Stimulated activated CD8-positive, alpha-beta memory T cell treated with anti-CD3 and anti-CD28 coated beads, Interleukin-15, amount 100 ng/mL, for 24 hours (primary cell): ENCODE data around the gene ZNF738.
"Not testable (repeated sequence)": the region's sequence is repeated elsewhere in the genome, so short reads cannot be mapped to it uniquely, and the experiment has no call there.

Experiments
- DNase-seq: peaks from one replicate; pipeline ENCODE4 v3.0.0-alpha.2; 2020; ENCODE audit warnings: low read depth

ZNF738 gene

DNA sequence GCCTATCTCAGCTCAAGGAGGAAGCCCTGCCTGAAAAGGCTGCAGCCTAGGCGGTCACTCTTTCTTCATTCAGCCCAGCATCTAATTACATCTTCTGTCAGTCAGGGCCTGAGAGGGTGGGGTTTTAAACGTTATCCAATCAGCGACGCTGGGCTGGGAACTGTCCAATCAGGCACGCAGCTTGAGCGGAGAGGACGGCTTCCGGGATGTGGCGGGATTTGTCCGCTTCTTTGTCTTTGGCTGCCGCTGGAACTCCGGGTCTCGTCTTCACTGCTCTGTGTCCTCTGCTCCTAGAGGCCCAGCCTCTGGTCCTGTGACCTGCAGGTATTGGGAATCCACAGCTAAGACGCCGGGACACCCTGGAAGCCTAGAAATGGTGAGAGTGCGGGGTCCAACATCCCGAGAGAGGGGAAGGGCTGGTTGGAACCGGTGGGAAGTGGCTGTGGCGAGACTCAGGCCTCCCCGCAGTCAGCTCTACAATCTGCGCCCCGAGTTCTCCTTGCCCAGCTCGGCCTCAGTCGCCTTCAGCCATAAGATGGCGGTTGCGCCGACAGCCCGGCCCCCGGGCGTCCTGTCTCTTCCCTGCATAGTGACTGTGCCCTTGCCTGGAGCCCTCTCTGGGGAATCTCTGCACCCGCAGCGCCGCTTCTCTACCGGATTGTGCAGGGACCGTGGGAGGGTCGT is at the start of gene ZNF738:
TSS of gene ZNF738 (plus strand) at position 233 of the 684 bp plus-strand sequence. CDS start at position 374, 141 bp downstream.
- DNase-seq = peak; percentile 52

GRCh38 chr19:21312807-21313206 is 46.0 kb upstream of the ZNF738 start:
- not testable (repeated sequence) for DNase-seq

DNA sequence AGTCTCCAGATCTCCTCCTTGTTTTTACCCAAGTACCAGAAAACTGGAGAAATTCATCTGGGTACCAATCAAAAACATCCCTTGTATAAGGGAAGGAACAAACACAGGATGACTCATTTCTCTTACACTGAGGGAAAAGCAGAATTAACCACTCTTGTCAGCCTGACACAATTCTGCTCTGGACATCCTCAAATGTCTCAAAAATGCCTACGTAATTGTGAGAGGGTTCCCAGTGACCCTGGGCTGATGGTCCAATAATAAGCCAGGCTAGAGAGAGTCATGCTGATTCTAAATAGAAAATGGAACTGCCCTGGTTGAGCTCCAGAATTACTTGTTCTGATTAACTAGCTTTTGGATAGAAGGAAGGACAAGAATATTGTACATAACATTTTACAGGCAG is 44.1 kb upstream of the ZNF738 start:
- DNase-seq = no peak

DNA sequence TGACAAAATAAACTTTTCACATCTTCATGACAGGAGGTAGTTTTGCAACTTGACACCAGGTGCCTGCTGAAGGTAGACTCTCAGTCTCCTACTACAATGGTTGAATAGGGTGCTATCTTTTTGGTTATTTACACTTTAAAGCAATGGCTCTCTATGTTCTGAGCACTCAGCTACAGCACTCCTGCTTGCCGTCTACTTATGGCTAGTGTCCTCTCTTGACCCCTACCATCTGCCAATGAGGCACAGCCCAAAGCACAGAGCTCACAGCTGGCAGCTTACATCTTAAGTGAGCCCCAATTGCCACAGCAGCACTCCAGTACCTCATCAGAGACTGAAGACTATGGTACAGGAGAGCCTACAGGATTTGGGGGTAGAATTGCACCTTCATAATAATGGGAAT is 41.0 kb upstream of the ZNF738 start:
- no peak for DNase-seq

DNA sequence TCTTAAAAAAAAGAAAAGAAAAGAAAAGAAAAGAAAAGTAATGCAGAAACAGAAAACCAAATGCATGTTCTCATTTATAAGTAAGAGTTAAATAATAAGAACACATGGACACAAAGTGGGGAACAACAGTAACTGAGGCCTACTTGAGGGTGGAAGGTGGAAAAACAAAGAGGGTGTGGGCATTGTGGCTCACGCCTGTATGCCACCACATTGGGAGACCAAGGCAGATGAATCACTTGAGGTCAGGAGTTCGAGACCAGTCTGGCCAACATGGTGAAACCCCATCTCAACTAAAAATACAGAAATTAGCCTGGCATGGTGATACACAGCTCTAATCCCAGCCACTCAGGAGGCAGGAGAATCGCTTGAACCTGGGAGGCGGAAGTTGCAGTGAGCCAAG is 37.7 kb upstream of the ZNF738 start:
- no peak for DNase-seq

- no peak for DNase-seq
Observed at GRCh38 chr19:21321996-21322395, 36.8 kb upstream of the ZNF738 start.

DNA sequence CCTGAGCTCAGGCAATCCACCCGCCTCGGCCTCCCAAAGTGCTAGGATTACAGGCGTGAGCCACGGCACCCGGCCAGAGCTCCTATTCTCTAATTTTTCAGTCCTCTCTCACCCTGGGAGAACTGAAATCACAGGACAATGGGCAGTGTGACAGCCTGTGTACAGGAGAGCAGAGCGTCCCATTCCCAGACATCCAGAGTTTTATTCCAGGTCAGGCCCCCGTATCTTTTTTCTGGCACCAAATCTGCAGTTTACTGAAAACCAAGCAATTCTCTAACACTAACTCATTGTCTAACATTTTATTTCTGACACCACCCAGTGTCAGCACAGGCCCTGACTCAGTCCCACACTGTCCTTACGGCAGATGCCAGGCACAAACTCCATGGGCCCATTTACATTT is 36.3 kb upstream of the ZNF738 start:
- no peak for DNase-seq

DNA sequence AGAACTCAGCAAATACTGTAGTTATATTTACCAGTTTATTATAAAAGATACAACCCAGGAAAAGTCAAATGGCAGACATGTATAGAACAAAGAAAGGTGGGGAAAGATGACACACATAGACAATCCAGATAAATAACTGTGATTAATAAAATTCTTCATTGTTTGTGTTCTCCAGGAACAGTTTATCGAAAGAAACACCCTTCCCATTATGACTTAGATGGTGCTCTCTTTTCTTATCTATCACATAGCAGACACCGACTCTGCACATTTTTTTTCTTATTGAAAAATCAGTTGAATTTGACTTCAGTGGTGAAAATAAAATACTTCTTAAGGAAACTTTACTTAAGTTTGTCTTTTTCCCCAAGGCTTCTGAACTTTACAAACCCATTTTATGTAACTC is 35.8 kb upstream of the ZNF738 start:
- DNase-seq = no peak

DNA sequence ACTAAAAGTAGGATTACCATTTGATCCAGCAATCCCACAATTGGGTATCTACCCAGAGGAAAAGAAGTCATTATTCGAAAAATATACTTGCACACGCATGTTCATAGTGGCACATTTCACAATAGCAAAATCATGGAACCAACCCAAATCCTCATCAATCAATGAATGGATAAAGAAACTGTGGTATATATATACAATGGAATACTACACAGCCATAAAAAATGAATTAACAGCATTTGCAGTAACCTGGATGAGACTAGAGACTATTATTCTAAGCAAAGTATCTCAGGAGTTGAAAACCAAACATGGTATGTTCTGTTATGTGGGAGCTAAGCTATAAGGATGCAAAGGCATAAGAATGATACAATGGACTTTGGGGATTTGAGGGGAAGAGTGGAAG is 32.6 kb upstream of the ZNF738 start:
- DNase-seq = no peak

GRCh38 chr19:21328406-21328805 is 30.4 kb upstream of the ZNF738 start:
- DNase-seq = no peak

DNA sequence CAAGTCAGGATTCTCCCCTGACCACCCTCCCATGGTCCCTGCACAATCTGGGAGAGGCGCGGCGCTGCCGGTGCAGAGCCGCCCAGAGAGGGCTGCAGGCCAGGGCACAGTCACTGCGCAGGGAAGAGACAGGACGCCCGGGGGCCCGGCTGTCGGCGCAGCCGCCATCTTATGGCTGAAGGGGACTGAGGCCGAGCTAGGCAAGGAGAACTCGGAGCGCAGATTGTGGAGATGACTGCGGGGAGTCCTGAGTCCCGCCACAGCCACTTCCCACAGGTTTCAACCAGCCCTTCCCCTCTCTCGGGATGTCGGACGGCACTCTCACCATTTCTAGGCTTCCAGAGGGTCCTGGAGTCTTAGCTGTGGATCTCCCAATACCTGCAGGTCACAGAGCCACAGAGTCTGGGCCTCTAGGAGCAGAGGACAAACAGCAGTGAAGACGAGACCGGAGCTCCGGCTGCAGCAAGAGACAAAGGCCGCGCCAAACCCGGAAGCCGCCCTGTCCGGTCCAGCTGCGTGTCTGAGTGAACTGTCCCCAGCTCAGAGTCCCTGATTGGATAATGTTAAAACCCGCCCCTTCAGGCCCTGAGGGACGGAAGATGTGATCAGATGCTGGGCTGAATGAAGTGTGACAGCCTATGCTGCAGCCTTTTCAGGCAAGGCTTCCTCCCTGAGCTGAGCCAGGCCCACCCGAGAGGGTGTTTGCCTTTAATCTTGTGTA is 29.8 kb upstream of the ZNF738 start, which contains the start of gene ZNF708:
TSS of gene ZNF708 (minus strand) at position 526 of the 721 bp plus-strand sequence. CDS start at position 328, 198 bp downstream.
- DNase-seq = peak; percentile 37

GRCh38 chr19:21335721-21336120 is 23.1 kb upstream of the ZNF738 start:
- DNase-seq = no peak

DNA sequence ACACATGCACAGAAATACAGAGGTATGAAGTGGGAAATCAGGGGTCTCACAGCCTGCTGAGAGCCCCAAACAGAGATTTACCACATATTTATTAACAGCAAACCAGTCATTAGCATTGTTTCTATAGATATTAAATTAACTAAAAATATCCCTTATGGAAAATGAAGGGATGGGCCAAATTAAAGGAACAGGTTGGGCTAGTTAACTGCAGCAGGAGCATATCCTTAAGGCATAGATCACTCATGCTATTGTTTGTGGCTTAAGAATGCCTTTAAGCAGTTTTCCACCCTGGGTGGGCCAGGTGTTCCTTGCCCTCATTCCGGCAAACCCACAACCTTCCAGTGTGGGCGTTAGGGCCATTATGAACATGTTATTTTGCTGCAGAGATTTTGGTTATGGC is 14.0 kb upstream of the ZNF738 start:
- not testable (repeated sequence) for DNase-seq

DNA sequence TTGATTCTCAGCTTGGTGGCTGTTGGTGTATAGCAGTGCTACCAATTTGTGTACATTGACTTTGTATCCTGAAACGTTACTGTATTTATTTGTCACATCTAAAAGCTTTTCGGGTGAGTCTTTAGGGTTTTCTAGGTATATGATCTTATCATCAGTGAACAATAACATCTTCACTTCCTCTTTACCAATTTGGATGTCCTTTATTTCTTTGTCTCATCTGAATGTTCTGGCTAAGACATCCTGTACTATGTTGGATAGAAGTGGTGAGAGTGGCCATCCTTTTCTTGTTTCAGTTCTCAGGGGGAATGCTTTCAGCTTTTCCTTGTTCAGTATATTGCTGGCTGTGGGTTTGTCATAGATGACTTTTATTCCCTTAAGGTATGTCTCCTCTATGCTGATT is 6.0 kb upstream of the ZNF738 start:
- DNase-seq = no peak

DNA sequence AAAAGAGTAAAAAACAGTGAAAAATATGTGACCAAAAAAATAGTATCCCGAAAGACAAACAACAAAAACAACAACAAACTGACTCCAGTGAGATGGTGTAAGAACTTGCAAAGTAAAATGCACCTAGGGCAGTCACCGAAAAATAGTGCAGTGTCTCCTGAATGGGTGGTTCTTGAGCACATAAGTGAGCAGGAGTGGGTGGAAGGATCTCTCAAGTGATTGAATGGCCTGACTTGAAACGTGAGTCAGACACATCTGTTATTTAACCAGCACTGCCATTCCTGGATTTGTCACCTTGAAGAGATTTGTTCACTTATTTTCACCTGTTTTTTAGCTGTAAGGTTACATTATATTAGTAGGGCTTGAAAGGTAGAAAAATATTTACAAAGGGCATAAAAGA is 3.5 kb downstream of the ZNF738 start:
- DNase-seq = no peak

DNA sequence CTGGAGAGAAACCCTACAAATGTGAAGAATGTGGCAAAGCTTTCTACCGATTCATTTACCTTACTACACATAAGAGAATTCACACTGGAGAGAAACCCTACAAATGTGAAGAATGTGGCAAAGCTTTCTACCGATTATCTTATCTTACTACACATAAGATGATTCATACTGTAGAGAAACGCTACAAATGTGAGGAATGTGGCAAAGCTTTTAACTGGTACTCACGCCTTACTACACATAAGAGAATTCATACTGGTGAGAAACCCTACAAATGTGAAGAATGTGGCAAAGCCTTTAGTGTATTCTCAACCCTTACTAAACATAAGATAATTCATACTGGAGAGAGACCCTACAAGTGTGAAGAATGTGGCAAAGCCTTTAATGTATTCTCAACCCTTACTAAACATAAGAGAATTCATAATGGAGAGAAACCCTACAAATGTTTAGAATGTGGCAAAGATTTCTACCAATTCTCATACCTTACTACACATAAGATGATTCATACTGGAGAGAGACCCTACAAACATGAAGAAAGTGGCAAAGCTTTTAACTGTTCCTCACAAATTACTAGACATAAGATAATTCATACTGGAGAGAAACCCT is 25.3 kb downstream of the ZNF738 start:
- no peak for DNase-seq

DNA sequence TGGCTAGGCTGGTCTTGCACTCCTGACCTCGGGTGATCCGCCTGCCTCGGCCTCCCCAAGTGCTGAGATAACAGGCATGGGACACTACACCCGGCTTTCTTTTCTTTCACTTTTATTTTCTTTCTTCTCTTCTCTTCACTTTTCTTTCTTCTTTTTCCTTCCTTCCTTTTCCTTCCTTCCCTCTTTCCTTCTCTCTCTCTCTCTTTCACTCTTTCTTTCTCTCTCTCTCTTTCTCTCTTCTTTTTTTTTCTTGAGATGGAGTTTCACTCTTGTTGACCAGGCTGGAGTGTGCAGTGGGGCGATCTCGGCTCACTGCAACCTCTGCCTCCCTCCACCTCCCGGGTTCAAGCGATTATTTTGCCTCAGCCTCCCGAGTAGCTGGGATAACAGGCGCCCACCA is 37.3 kb downstream of the ZNF738 start:
- no peak for DNase-seq

DNA sequence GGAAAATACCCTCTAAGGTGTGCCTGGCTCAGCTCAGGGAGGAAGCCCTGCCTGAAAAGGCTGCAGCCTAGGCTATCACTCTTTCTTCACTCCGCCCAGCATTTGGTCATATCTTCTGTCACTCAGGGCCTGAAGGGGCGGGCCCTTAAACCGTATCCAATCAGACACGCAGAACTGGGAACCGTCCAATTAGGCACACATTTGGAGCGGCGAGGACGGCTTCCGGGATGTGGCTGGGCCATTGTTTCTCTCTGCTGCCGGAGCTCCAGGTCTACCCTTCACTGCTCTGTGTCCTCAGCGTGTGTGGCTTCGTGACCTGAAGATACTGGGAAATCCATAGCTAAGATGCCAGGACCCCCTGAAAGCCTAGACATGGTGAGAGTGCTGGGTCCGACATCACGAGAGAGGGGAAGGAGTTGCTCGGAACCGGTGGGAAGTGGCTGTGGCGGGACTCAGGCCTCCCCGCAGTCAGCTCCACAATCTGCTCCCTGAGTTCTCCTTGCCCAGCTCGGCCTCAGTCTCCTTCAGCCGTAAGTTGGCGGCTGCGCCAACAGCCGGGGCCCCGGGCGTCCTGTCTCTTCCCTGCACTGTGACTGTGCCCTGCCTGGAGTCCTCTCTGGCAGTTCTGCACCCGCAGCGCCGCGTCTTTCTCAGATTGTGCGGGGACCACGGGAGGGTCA is 38.2 kb downstream of the ZNF738 start, which contains the start of gene ZNF493:
TSS of gene ZNF493 (plus strand) at position 241 of the 680 bp plus-strand sequence. CDS start at position 346, 105 bp downstream.
- peak; percentile 48 for DNase-seq

DNA sequence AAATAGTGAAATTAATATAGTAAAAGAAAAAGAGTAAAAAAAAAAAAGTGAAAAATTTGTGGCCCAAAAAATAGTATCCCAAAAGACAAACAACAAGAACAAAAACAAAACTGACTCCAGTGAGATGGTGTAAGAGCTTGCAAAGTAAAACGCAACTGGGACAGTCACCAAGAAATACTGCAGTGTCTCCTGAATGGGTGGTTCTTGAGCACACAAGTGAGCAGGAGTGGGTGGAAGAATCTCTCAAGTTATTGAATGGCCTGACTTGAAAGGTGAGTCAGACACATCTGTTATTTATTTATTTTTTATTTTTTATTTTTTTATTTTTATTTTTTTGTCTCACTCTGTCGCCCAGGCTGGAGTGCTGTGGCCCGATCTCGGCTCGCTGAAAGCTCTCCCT is 40.1 kb downstream of the ZNF738 start:
- DNase-seq = no peak

DNA sequence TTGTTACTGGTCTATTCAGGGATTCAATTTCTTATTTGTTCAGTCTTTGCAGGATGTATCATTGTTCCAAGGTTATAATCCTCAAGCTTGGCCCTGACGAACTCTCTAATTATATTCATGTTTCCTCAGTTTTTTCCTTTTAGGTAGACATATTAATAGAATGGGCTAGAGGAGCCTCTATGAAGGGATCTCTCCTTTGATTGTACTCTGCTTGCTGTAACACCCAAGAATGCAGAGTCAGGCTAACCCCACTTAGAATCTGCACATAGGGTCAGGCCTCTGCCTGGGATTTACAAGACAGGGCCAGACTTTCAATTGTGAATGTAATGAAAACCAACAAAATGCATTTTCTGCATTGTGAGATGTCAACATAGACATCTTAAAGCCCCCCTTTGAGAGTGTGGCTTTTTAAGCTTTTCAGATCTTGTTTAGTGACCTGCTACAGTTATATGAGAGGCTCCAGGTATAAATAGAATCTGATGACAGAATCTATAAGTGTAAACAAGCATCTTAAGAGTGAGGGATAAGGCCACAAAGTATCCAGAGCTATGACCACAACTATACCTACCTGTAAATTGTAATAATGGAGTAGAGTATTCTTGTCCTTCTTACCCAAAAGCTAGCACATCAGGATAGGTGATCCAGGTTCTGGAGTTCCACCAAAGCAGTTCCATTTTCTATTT is 43.6 kb downstream of the ZNF738 start:
- DNase-seq = no peak

DNA sequence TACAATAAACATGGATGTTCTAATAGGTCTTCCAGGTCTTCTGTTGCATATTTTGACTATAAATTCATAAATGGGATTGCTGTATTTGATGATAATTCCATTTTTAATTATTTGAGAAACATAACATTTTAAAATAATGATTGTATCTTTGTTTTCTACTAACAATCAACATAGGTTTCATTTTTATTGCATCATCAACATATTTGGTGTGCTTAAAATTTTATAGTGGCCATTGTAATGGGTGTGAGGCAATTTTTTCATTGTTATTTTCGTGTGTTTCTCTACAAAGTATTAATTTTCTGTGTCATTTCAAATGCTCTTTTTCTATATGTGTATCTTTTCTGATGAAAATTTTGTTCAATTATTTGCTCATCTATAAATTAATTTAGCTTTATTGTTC is 51.4 kb downstream of the ZNF738 start:
- DNase-seq = no peak

DNA sequence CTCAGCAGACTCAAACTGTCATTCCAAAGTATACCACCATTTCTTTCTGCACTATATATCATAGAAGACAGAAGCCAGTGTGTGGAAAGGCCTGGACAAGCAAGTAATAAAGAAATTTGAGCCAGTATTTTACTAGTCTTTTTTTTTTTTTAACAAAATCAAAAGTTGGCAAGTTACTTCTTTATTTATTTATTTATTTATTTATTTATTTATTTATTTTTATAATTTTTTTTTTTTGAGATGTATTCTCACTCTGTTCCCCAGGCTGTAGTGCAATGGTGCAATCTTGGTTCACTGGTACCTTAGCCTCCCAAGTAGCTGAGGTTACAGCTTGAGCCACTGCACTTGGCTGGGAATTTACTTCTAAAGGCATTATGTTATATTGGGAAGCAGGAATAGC is 63.4 kb downstream of the ZNF738 start:
- no peak for DNase-seq
